ENCODE results near the gene ZNF678. TPM values are rescaled to one million over a fixed set of nuclear protein-coding genes. Genes with fewer than 3 reads are reported as not detected.
A peak's percentile ranks its signal among the peaks of the same experiment; 100 is the strongest.

The ZNF678 gene
- total RNA-seq, result 1 to 10 TPM; 1.2 to 6.8 (median 2.5) TPM

- DNase-seq (ENCODE audit: low spot score in 2 of 2), result peak; percentile 92 to 97
- WGBS, 2 donors, result 0 to 1% methylated on average over 23 to 32 of the region's 39 CpGs
- intact Hi-C loops (cut with DNase I; ENCODE audit: low total_unique reads), result no loop called here
- peak within 1 kb of the TSS; percentile 82 for H3K4me3 ChIP-seq (ENCODE audit: low read depth, poor library complexity, severe bottlenecking)
- no peak for TF ChIP-seq POLR2A (IDR thresholded peaks at IDR 0.05)
- TF ChIP-seq, protein P1, sequence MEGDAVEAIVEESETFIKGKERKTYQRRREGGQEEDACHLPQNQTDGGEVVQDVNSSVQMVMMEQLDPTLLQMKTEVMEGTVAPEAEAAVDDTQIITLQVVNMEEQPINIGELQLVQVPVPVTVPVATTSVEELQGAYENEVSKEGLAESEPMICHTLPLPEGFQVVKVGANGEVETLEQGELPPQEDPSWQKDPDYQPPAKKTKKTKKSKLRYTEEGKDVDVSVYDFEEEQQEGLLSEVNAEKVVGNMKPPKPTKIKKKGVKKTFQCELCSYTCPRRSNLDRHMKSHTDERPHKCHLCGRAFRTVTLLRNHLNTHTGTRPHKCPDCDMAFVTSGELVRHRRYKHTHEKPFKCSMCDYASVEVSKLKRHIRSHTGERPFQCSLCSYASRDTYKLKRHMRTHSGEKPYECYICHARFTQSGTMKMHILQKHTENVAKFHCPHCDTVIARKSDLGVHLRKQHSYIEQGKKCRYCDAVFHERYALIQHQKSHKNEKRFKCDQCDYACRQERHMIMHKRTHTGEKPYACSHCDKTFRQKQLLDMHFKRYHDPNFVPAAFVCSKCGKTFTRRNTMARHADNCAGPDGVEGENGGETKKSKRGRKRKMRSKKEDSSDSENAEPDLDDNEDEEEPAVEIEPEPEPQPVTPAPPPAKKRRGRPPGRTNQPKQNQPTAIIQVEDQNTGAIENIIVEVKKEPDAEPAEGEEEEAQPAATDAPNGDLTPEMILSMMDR (IDR thresholded peaks at IDR 0.05), result no peak
Measured at GRCh38 chr1:227563324-227564201, at the start of gene ZNF678. ZNF678 (plus strand) TSS chr1:227563556; CDS start chr1:227650992, 87,436 bp downstream.

DNA sequence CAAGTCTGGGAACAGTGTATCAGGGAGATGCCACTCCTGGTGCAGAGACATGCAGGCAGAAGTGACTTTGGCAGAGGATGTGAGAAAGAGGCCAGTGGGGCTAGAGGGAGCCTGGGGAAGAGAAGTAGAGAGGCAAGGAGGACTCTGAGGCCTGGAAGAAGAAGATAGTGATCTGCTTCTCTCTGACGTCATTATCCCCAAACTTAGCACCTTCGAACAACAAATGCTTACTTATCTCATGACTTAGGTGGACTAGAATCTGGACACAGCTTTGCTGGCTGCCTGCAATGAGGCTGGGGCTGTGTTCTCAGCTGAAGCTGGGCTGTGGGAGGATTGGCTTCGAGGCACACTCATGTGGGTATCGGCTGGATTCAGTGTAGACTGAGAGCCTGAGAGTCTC is 44.5 kb upstream of the ZNF678 start:
- intact Hi-C loops (cut with DNase I; ENCODE audit: low total_unique reads), result no loop called here
- no peak overlapping the region for H3K4me3 ChIP-seq (ENCODE audit: low read depth, poor library complexity, severe bottlenecking)
- 79 to 83% methylated on average over 4 of the region's 4 CpGs for WGBS, 2 donors
- TF ChIP-seq, protein P1 (IDR thresholded peaks at IDR 0.05), result no peak
- TF ChIP-seq POLR2A (IDR thresholded peaks at IDR 0.05), result no peak
- no peak for DNase-seq (ENCODE audit: low spot score in 2 of 2)

- TF ChIP-seq, protein P1 (IDR thresholded peaks at IDR 0.05), result no peak
- TF ChIP-seq POLR2A (IDR thresholded peaks at IDR 0.05), result no peak
- intact Hi-C loops (cut with DNase I; ENCODE audit: low total_unique reads), result no loop called here
- H3K4me3 ChIP-seq (ENCODE audit: low read depth, poor library complexity, severe bottlenecking), result no peak overlapping the region
- WGBS, 2 donors, result 77 to 87% methylated on average over 11 of the region's 11 CpGs
- DNase-seq (ENCODE audit: low spot score in 2 of 2), result no peak
Measured at GRCh38 chr1:227521782-227522181, 41.6 kb upstream of the ZNF678 start.

DNA sequence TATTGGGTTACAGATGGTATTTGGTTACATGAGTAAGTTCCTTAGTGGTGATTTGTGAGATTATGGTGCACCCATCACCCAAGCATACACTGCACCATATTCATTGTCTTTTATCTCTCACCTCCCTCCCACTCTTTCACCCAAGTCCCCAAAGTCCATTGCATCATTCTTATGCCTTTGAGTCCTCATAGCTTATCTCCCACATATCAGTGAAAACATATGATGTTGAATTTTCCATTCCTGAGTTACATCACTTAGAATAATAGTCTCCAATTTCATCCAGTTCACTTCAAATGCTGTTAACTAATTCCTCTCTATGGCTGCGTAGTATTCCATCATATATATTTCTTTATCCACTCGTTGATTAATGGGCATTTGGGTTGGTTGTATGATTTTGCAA is 36.8 kb upstream of the ZNF678 start:
- no peak for DNase-seq (ENCODE audit: low spot score in 2 of 2)

GRCh38 chr1:227532019-227532619 is 31.2 kb upstream of the ZNF678 start:
- H3K4me3 ChIP-seq (ENCODE audit: low read depth, poor library complexity, severe bottlenecking), result no peak overlapping the region
- 86 to 96% methylated on average over 3 of the region's 3 CpGs for WGBS, 2 donors
- no peak for DNase-seq (ENCODE audit: low spot score in 2 of 2)
- TF ChIP-seq POLR2A (IDR thresholded peaks at IDR 0.05), result no peak
- TF ChIP-seq, protein P1 (IDR thresholded peaks at IDR 0.05), result no peak
- intact Hi-C loops (cut with DNase I; ENCODE audit: low total_unique reads), result no loop called here

More for the DNA sequence above, 36.8 kb upstream of the ZNF678 start:
- TF ChIP-seq, protein P1 (IDR thresholded peaks at IDR 0.05), result no peak
- no peak for TF ChIP-seq POLR2A (IDR thresholded peaks at IDR 0.05)
- H3K4me3 ChIP-seq (ENCODE audit: low read depth, poor library complexity, severe bottlenecking), result no peak overlapping the region
- intact Hi-C loops (cut with DNase I; ENCODE audit: low total_unique reads), result no loop called here
- WGBS, 2 donors, result 92 to 95% methylated on average over 2 of the region's 2 CpGs
